ELF-1 (cell line): ENCODE data around the gene KAT14.
A peak's percentile ranks its signal among the peaks of the same experiment; 100 is the strongest.
"Not testable (repeated sequence)": the region's sequence is repeated elsewhere in the genome, so short reads cannot be mapped to it uniquely, and the experiment has no call there.

Experiments used
- DNase-seq: peaks from one replicate; pipeline ENCODE4 v3.0.0-alpha.2; 2016; ENCODE audit warnings: low read depth, low spot score

The KAT14 gene, protein sequence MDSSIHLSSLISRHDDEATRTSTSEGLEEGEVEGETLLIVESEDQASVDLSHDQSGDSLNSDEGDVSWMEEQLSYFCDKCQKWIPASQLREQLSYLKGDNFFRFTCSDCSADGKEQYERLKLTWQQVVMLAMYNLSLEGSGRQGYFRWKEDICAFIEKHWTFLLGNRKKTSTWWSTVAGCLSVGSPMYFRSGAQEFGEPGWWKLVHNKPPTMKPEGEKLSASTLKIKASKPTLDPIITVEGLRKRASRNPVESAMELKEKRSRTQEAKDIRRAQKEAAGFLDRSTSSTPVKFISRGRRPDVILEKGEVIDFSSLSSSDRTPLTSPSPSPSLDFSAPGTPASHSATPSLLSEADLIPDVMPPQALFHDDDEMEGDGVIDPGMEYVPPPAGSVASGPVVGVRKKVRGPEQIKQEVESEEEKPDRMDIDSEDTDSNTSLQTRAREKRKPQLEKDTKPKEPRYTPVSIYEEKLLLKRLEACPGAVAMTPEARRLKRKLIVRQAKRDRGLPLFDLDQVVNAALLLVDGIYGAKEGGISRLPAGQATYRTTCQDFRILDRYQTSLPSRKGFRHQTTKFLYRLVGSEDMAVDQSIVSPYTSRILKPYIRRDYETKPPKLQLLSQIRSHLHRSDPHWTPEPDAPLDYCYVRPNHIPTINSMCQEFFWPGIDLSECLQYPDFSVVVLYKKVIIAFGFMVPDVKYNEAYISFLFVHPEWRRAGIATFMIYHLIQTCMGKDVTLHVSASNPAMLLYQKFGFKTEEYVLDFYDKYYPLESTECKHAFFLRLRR

DNA sequence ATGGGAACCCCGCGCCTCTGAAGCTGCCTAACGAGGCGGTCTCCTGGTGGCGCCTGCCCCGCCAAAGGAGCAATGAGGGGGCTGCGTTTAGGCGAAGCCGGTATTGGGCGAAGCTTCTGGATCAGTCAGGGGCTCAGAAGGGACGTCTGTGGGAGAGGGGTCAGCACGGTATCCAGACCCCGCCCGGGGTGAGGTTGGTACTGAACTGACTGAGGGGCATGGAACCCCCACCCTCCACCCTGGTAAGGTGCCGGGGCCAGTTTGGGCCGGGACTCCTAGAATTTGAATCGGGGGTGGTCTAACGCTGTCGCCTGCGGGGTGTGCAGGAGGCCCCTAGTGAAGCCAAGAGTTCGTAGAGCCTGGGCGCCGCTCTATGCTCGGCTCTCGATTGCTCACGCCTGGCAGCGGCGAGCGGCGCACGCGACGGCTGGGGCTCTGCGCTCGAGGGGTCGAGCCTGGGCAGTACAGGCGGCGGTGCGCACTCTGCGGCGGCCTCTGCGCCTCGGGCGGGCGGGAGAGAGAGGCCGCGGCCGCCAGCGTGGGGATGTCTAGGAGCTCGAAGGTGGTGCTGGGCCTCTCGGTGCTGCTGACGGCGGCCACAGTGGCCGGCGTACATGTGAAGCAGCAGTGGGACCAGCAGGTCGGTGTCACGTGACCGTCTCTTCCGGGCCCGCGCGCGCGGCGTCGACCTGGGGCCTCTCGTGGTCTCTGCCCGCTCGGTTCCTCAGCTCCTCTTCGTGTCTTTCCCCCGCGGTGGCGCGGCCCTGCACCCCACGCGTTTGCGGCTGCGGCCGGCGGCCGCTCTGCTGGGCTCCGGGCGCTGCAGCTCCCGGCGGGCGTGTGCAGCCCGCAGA, at the start of gene KAT14, which contains the start of gene PET117:
KAT14 (plus strand) TSS at position 452 of the 854 bp plus-strand sequence. CDS start 4,798 bp downstream, outside the sequence.
PET117 (plus strand) TSS at position 452 of the 854 bp plus-strand sequence; CDS start at position 545, 93 bp downstream.
- peak; percentile 98 for DNase-seq

DNA sequence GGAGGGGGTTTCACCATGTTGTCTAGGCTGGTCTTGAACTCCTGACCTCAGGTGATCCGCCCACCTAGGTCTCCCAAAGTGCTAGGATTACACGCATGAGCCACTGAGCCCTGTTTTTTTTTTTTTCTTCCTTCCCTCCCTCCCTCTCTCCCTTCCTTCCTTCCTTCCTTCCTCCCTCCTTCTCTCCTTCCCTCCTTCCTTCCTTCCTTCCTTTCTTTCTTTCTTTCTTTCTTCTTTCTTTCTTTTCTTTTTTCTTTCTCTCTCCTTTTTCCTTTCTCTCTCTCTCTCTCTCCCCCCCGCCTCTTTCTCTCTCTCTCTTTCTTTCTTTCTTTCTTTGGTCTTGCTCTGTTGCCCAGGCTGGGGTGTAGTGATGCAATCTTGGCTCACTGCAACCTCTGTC, 49.4 kb upstream of the KAT14 start:
- DNase-seq = not testable (repeated sequence)

DNA sequence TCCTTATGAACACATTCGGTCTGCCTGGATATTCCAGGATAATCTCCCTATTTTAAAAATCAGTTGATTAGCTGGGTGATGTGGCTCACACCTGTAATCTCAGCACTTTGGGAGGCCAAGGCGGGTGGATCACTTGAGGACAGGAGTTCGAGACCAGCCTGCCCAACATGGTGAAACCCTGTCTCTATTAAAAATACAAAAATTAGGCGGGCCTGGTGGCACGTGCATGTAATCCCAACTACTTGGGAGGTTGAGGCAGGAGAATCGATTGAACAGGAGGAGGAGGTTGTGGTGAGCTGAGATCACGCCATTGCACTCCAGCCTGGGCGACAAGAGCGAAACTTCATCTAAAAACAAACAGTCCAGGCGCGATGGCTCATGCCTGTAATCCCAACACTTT, 48.8 kb upstream of the KAT14 start:
- not testable (repeated sequence) for DNase-seq

DNA sequence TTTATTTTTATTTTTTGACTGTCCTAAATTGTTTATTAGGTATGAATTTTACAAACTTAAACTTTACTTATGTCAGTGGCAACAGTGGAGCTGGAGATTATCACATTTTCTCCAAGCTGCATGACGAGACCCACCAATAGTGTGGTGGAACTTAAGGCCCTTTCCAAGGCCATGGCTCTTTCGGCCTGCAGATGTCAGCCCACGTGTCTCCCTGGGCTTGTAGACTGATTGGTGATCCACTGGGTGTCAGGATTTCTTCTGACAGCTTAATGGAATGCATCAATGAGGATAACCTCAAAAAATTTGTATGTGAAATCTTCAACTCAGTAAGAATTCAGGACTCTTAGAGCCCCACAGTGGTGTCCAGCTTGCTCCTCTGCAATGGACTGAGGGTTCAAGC, 47.6 kb upstream of the KAT14 start:
- no peak for DNase-seq

DNA sequence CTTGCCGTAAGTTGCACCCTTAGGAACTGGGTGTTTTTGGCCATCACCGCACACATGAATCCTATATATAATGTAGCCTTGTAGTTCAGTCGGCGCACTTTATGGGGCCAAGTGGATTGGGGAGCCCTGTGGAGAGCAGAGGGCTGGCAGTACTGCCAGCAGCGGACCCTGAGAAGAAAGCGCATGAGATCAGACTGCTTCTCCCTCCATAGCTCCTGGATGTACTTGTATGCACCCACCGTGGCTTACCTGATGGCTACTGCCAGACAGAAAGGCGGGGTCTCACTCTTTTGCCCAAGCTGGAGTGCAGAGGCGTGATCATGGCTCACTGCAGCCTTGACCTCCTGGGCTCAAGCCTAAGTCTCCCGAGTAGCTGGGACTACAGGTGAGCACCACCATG, 47.2 kb upstream of the KAT14 start:
- DNase-seq = no peak

DNA sequence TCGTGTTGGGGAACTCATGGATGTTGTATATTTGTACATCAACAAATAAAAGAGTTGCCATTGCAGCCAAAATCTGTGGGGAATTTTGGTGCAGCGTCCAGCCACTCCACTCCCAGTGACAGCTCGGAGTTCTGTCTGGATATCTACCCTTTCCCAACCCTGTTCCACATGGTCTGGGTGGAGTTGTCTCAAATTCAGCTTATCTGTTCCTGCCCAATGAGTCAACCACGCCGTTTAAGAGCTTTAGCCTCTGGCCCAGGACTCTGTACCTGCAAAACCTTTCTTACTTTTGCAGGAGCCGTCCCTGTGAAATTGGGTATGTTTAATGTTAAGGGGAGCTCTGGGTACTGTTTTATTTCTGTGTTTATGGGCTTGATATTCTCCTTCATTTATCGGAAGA, 46.0 kb upstream of the KAT14 start:
- no peak for DNase-seq

DNA sequence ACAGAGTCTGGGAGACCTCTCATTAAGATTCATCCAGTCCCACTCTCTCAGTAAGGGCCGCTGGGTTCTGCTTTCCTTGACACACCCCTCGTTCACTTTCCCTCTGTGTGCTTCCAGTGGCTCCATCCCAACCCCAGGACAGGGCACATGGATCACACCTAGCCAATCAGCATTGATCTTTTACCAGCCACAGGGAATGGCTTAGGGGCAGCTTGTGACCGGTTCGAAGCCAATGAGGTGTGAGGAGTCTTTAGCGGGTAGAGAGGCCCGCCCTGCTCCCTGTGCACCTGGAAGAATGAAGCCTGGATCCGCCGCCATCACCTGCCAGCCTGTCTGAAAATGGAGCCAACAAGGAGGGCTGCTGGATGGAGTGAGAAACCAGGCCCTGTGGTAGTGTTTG, 44.8 kb upstream of the KAT14 start:
- peak; percentile 23 for DNase-seq

DNA sequence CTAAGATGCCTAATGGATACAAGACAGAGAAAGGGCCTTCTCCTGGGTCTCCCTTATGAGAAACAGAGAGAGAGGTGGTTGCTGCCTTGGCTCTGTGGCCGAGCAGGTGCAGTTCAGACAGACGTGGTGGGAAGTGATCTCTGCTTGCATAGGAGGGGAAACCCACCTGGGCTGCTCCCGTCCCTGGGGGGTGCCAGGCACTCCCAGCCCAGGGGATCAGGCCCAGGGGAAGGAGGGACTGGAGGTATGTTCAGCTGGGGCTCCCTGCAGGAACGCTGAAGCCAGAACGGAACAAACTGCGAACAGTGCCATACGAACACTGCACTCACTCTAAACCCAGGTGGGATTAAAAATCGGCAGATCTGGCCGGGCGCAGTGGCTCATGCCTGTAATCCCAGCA, 44.3 kb upstream of the KAT14 start:
- DNase-seq = no peak

DNA sequence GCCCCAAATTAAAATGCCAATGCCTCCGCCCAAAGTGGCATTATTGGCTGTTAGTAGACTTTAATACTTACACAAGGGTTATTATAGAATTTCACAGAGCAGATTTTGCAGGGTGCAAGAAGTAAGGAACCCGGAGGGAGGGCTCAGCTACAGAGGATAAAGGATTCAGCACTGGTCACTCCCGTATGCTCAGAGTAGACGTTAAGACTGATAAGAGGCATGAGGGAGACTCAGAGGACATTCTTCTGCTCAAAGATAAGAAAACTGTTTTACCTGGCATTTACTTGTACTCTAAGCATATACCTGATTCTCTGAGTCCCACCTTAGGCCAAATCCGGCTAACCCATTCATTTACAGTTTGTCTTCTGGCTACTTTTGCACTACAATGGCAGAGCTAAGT, 43.5 kb upstream of the KAT14 start:
- no peak for DNase-seq

DNA sequence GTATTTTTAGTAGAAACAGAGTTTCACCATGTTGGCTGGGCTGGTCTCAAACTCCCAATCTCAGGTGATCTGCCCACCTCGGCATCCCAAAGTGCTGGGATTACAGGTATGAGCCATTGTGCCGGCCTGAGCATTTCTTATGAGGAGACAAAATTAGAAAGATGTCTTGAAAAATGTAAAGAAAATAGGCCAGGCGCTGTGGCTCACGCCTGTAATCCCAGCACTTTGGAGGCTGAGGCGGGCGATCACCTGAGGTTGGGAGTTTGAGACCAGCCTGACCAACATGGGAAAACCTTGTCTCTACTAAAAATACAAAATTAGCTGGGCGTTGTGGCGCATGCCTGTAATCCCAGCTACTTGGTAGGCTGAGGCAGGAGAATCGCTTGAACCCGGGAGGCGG, 37.1 kb upstream of the KAT14 start:
- DNase-seq = not testable (repeated sequence)

DNA sequence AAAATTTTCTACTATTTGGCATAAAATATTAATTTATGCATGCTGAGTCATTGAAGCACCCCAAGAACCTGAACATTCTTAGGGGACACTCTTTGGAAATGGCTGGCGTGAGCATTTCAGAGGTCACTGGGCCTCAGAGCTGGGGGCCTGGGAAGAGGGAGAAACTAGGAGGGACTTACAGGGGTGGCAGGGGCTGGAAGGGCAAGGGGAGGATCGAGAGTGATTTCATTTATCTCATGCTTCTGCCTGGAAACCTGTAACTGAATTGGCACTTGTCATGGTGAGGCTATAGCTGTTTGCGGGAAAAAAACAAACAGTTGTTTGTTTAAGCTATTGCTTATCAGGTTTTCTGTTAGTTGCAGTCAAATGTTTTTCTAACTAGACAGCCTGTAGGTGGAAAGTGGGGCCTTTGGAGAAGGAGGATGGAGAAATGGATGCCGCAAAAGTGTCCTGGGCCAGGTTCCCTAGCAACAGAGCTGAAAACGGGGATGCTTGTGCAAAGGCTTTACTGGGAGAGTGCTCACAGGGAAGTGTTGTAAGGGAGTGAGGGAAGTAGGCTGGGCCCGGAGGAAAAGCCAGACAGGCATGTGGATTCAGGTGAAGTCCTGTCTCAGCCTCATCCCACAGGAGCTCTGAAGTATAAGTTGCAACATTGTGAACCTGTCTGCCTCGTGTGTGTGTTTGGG, 36.4 kb upstream of the KAT14 start:
- DNase-seq = peak; percentile 74

DNA sequence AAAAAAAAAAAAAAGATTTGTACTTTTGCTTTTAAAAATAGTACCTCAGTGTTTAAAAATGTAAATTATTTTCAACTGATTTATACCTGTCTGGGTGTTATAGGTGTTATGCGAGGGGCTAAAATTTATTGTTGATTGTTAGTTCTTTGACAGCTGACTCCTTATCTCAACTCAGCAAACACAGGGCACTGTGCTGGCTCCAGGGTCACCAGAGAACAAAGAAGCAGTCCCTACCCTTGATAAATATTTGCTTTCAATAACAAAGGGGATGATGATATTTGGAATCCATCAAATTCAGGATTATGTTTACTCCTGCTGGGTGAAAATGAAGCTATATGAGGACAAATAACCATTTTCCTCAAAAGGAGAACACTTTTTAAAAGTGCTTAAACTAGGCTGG, 34.2 kb upstream of the KAT14 start:
- DNase-seq = no peak

DNA sequence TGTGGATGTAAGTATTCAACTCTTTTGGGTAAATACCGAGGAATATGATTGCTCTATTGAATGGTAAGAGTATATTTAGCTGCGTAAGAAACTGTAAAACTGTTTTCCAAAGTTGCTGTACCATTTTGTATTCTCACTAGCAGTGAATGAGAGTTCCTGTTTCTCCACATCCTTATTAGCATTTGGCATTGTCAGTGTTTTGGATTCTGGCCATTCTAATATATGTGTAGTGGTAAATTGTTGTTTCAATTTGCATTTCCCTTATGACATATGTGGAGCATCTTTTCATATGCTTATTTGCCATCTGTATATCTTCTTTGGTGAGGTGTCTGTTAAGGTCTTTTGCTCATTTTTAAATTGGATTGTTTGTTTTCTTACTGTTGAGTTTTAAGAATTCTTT, 29.3 kb upstream of the KAT14 start:
- DNase-seq = no peak

DNA sequence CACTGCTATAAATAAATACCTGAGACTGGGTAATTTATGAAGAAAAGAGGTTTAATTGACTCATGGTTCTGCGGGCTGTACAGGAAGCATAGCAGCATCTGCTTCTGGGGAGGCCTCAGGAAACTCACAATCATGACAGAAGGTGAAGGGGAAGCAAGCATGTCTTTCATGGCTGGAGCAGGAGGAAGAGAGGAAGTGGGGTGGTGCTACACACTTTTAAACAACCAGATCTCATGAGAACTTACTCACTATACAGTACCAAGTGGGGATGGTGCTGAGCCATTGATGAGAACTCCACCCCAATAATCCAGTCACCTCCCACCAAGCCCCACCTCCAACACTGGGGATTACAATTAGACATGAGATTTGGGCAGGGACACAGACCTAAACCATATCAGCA, 9.1 kb upstream of the KAT14 start:
- not testable (repeated sequence) for DNase-seq

DNA sequence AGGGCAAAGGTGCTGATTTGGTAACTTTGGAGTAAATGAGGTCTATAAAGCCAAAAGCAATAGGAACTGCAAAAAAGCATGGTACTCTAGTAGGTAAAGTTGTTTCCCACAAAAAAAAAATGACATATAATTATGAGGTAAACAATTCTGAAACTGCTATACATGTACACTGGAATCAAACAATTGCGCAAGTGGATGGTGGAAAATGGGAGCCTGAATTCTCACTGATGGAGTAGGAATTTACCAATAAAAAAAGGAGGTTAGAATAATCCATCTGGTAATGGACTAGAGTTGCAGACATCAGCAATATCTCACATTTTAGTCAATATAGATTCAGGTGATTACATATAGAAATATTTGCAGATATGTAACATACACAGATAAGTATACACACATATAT, 5.0 kb upstream of the KAT14 start:
- no peak for DNase-seq

DNA sequence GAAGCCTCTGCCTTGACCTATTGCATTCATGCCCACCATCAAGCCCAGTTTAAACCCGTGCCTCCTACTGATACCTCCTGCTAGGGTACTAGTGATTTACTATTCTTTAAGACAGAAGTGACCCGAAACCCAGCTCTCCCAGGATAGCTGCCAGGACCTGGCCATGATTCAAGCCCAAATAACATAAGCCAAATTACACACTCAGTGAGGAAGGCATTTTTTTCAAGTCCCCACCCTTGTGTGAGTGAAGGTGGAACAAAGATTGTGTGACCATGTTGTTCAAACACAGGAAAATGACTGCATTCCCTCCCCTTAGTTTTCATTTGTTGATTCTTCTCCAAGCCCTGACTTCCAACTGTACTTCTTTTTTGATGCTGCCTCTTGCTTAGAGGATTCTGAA, 3.7 kb upstream of the KAT14 start:
- no peak for DNase-seq

DNA sequence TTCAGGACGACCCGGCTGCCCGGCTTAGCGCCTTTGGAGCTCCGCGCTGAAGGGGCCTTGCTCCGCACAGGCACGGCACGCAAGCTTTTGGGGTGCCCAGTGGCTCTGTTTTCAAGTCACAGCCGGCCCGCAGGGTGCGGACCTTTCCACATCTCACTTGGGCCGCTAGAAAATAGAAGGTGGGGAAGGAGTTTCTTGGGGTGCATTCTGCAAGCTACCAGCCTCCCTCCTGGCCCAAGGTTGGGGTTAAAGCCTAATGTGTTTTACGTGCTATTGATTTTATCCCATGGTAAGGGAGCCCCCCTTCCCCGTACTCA, 561 bp downstream of the KAT14 start:
- no peak for DNase-seq

DNA sequence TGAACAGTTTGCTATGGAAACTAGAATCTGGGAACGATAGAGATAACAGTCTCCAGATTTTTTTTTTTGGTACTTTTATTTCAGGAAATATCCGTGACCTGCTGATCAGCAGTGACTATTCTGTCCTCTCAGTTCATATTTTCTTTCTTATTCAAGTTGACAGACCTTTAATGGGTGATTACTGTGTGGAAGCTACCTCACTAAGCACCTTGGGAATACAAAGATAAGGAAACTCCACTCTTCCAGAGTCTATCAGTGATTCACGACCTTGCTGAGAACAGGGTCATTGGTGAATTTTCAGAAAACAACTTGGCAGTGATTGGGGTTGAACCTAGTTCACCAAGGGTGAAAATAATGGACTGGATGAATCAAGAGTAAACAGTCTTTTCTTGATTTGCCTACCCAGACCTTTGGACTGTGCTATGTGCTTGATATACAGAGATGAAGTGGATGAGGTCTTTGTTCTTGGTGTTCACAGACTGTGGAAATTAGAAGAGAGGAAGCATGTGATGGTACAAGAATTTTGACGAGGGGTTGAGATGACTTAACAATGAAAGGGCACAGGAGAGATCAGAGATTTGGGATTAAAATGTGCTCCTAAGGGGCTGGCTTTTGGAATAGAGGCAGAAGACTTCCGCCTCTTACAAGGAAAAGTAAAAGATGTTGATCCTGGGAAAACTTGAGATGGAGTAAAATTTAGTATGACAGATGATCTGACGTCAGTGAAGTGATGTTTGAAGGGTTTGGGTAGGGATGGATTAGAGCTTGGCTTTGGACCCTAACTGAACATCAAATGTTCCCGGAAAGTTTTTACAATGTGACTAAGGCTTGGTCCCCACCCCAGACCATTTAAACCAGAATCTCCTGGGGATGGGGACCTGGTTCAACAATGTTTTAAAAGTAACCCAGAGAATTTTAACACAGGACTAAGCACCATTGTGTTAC, 1.2 kb downstream of the KAT14 start:
- no peak for DNase-seq

DNA sequence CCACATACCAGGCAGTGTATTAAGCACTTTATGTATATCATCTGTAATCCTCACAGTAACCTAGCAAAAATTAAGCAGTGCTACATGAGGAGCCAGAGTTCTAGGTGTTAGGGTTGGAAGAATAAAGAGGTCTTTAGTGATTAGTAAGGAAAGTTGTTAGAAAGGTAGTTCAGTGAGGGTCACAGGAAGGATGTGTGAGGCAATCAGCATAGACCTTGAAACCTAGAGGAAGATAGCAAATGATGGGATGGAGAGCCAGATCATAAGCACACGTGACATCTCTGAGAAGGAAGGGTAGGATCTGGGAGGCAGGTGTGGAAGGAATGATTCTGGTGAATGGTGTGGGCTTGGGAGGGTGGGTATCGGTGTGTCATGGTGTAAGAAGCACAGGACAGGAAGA, 2.2 kb downstream of the KAT14 start:
- DNase-seq = no peak

DNA sequence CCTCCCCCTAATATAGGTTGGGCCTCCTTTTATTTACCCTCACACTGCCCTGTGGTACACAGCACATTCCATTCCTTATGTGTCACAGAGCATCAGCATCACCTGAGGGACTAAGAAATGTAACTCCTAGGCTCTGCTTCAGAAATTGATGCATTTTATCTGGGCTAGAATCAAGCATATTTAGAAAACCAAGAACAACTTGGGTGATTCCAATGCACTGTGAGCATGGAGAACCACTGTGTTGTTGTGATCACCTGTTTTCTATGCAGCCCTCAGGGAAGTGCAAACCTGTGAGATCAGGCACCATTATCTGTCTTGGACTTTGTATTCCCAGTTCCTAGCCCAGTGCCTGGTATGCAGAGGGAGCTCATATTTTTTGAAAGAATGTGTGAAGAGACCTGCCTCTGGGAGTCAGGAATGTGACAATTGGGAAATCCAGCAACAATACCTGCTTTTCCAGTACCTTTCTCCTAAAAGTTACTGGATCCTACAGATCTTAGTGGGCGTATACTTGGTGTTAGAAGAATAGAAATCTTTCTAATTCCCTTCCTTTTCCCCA, 7.0 kb downstream of the KAT14 start:
- DNase-seq = peak; percentile 73
